Renal cortex interstitium (tissue), 11 donors: ENCODE data around the gene CLASP1. TPM values are rescaled to one million over a fixed set of nuclear protein-coding genes. Genes with fewer than 3 reads are reported as not detected.

Source experiments
- DNase-seq, 11 donors: peaks; one replicate each; pipeline ENCODE4 v3.0.0-alpha.2; 2013; ENCODE audit warnings: low read depth in 9 of 11, low spot score in 4 of 11; ENCODE audit errors: extremely low read depth in 1 of 11
- polyA plus RNA-seq, 3 donors: library from polyadenylated mRNA; unstranded; fragments of 120-200 nt; gene quantifications; one replicate each; pipeline ENCODE4 v1.2.1, GENCODE V29; 2013; ENCODE audit not compliant: insufficient read length in 3 of 3

The CLASP1 gene
- polyA plus RNA-seq, 3 donors = 42.0 to 47.8 (median 47.5) TPM

DNA sequence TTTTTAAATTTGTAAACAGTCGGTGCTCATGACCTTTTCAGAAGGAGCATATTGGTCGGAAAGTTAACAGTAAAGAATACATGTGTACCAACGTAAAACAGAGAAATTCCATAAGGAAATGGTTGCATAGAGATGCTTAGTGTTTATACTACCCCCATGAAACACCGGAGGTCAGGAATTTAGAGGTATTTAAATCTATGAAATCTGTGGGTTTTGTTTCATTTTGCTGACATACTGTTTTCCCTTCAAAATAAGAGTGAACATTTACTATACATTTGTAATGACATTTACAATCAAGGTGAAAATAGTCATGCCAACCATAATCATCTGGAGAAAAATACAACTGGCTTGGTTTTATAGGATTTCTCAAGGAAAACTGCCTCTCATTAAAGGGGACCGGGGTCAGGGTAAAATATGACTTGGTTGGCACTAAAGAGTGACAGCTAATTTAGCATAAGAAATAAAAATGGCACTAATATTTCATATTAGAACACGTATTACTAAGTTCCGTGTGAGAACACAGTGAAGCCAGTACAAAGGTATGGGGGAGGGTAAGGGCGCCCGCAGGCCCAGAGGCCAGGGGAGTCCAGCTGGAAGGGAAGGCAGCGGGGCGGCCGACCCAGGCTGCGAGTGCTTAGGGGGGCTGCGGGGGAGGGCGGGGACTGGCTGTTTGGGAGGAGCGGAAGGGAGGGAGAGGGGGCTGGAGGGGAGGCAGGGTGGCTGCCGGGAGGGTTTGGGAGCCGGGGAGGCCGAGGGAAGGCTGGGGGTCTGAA is 119.6 kb downstream of the CLASP1 start:
- DNase-seq = peak in 10 of 11 donors; percentile 52 to 81 (median 74)

DNA sequence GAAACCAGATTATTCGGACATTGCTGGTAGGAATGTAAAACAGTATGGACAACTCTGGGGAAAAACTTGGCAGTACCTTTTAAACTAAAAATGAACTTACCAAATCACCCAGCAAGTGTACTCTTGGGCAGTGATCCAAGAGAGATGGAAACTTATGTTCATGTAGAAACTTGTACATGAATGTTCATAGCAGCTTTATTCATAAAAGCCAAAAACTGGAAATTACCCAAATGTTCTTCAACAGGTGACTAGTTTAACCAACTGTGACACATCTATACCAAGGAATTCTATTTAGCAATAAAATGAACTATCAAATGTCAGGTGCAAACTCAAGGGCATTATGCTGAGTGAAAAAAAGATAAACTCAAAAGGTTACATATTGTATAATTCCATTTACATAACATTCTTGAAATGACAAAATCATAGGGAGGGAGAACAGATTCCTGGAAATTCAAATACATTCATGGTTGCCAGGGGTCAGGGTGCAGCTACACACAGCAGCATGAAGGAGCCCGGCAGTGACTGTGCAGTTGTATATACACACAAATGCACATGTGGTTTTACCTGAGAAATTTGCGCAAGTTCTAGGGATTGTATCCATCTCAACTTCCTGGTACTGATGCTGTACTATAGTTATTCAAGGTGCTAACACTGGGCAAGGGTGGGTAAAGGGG is 122.1 kb downstream of the CLASP1 start:
- no peak for DNase-seq

DNA sequence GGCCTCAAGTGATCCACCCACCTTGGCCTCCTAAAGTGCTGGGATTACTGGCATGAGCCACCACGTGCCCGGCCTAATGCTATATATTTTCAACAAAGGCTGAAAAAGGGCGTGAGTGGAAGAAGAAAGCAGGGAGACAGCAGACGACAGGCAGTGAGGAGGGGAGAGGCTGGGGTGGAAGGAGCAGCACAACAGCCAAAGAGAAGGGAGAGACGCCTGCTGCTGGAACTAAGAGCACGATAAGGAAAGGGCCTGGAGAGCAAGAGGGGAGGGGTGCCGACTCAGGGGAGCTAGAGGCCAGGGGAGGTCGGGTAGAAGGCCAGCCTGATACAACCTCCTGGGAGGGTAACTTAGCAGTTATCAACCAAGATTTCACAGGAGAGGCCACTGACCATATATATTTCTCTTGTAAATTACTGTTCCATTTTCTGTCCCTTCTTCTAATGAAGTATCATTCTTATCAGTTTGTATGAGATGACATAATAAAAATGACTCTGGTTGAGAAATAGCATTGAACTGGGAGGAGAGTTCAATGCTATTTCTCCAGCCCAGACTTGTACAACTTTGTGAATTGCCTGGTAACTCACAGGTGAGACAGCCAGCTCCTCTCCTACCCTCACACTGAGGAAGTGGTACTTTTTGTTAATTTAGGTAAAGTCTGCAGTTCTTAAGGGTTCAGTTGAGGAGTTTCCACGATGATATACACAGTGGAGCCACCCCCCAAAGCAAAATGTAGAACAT is 124.4 kb downstream of the CLASP1 start:
- no peak for DNase-seq

DNA sequence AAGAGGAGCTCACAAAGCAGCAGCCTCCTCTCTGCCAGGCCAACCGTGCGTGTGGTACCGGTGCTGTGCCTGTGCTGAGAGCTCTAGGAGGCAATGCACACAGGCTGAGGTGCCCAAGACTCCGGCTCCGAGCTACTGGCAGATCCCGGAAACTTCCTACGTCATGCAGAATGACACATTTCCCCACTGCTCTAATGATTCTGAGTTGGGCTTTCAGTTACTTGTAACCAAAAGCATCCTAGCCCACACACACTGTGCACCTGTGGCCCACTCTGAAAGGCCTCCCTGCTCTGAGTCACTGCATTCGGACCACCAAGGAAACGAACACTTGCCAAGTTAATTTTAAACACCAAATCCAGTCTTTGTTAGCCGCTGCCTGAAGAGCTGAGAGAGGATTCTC is 127.9 kb downstream of the CLASP1 start:
- no peak for DNase-seq

DNA sequence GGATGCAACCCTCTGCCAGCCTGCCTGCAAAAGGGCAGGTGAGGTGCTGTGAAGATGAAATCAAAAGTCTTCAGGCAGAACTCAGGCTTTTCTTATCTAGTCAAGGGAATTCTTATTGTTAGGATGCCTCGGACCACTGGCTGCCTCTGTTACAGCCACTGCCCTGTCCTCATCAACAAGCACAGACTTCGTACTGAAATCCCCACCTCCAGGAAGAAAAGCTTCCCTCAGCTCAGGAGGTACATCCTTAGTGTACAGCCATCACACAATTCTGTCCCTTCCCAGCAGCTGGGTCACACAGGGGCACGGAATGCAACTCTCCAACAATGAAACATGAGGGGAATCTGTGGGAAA is 128.6 kb downstream of the CLASP1 start:
- DNase-seq = no peak

DNA sequence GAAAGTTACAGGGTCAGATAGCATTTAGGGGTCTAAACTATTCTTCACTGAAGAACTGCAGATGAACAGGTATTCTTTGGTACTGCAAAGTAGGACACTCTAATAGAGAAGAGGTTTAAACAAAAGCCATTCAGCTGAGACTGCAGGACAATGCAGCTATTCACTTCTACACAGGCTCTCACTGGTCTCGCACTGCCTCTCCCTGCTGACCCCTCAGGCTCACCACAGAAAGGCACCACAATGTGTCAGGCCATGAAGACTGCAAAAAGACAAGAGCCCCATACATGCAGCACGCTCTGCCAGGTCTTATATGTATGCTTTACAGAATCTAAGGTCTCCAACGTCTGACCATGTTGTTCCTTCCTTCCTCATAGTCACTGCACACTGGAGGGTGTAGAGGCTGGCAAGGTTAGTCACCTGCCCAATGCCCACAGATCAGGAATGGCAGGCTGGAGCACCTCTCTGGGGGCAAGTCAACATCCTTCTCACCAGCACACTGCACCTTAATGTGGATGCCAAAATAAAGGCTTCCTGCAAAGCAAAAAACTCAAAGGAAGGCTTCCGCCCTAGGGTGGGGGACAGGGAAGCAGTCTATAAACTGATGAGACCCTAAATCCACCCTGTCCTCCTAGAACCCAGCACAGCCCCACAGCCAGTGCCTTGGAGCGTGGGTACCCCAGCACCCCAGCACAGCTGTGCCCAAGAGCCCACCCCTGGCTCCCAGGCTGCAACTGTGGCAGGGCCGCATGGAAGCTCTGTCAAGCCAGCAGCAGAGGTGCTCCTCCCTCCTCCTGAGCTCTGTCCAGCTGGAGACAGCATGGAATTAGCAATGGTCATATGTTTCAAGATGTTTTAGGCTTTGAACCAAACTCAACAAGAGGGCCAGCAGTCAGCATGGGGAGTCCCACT is 129.3 kb downstream of the CLASP1 start:
- no peak for DNase-seq

DNA sequence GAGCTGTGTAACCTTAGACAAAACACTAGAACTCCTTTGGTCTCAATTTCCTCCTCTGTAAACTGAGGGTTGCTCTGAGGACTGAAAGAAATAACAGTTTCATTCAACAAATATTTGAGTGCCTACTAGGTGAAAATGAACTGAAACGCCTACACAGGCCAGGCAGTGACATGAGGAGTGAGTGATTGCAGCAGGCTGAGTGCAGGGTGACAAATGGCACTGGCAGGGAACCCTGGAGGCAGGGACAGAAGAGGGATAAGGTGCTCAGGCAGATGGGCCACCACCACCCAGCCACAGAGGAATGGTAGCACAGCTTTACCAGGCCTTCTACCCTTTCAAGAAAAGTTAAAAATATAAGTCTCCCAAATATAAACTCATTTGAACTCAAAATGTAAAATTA is 130.1 kb downstream of the CLASP1 start:
- DNase-seq = no peak

DNA sequence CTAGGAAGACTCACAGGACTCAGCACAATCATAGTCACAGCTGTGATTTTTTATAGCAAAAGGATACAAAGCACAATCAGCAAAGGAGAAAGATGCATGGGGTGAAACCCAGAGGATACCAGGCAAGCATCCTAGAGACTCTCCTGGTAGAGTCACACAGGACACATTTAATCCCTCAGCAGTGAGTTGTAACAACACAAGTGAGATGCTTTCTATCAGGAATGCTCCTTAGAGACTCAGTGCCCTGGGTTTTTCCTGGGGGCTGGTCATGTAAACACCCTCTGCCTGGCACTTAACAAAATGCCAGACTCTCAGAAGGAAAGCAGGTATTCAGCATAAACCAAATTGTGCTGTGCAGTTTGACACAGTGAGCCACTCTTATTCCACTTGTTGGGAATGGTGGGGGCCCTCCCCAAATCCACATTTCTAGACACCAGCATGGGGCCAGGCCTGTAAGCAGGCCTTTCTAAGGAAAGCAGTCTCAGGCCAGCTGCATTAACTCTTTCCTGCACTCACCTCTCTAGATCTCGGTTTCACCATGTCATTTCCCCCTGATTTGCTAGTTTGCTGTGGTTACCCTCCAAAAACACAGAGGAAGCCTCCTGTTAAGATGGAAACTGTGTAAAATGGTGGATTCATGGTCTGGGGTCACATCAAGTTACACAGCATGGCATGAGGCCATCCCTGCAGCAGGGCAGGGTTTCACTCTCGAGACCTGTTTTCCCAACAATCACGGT is 135.5 kb downstream of the CLASP1 start:
- no peak for DNase-seq

DNA sequence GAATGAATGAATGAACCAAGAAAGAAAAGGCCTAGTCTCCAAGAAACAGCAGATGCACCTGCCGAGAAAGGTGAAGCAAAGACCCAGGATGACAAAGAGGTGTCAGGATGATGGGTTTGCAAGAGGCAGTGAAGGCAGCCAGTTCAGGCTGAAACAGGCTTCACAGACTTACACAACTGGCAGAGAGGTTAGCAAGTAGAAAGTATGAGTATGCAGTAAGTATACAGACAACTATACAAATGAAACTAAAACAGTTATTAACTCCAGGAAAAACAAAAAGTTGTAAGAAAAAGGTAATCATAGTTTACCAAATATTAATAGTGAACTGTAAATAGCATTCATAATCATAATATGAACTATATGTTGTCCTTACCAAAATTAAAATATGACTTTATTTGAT is 138.4 kb downstream of the CLASP1 start:
- DNase-seq = no peak

DNA sequence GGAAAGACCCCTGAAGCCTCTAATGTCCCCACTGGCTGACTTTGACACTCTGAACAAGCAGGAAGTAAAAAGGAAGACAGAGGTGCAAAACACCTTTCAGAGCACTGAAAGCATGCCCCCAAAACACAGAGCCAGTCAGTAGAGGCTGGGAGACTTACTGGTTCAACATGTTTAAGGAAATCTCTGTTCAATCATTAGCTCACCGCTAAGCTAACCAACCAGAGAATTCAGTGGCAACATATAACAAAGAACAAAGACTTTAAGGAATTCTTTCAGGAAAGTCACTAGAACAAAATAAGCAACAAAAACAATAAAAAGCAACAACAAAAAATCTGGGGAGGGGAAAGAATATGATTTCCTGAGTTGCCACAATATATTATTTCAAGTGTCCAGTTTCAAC is 142.6 kb downstream of the CLASP1 start:
- no peak for DNase-seq

DNA sequence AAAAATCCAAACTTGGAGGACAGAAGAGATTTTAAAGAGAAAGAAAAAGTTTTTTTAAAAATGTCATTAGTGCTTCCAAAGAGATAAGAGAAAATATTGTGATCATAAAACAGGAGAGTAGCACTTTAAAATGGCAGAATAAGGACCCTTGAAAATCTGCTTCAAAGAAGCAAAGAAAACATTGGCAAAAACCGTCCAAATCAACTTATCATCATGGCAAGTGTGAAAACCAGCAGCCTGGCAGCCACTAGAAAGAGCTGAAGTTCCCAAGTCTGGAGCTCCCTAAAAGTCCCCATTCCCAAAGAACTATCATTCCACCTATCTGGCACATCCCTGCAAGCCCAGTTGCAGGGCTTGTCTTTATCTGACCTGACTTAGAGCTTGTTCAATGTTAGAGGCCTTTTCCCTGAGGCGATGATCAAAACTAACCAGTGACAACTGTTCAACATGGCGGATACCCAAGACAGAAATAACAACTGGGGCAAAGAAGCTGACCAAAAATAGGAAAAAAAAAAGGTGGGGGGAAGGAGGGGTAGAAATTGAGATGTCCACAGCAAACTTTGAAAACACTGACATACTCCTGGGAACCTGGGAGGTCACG is 143.2 kb downstream of the CLASP1 start:
- no peak for DNase-seq

DNA sequence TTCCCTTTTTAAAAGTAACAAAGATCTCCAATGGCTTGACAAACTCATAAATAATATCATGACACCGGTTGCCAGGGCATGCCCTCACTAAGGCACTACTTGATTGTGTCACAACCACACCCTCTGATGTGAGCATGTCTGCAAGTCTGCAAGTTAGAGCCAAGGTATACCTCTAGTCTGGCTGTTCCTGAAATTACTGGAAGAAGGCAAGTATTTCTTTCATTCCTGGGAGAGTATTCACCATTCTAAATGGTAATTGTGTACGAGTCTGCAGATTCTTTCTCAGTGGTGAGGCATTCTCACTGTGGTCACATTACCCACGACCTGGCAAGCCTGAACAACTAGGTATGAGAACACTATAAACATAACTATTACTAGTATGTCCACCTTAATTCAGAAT is 144.3 kb downstream of the CLASP1 start:
- DNase-seq = no peak

DNA sequence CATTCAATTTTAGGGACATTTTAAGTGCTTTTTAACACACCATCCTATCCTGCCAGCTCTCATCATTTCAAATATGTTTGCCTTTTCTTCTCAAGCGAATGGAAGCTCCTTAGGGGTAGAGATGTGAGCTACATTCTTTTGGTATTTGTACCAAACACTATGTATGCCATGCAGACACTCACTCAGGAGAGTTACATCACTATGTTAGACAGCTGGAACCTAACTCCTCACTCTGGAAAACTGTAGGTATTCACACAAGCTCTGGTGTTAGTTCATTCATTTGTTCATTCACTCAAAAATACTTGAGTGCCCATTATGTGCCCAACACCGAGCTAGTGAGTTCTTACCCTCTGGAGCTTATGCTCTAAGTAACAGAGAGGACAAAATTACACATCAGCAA is 144.9 kb downstream of the CLASP1 start:
- DNase-seq = no peak

DNA sequence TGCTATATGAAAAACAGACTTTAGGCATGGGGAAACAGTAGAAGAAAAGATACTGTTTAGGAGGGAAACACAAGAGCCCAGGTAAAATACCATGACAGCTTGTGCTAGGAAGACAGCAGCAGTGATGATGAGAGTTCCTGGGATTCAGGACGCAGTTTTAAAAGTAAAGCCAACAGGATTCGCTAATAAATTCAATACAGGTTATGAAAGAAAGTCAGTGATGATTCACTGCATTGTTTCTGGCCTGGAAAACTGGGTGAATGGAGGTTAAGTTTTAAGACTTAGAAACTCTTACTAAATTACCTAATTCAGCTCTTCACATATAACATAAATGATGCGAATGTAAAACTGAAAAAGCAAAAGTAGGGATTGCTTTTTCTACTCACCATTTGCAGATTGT is 146.5 kb downstream of the CLASP1 start:
- DNase-seq = no peak

DNA sequence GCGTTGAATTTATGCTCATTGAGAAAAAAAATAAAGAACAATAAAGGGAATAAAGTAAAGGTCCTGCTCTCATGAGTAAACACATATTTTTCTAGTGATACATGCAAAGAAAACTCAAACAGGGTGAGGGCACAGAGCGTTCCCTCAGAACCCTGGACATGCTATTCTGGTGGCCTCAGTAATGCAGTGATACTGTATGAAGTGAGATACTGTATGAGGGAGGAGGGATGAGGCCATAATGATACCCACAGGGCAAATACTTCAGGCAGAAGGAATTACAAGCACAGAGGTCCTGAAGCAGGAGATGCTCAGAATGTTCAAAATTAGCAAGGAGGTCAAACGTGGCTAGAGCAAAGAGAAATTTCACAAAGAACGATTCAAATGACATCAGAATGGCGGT is 147.0 kb downstream of the CLASP1 start:
- no peak for DNase-seq

DNA sequence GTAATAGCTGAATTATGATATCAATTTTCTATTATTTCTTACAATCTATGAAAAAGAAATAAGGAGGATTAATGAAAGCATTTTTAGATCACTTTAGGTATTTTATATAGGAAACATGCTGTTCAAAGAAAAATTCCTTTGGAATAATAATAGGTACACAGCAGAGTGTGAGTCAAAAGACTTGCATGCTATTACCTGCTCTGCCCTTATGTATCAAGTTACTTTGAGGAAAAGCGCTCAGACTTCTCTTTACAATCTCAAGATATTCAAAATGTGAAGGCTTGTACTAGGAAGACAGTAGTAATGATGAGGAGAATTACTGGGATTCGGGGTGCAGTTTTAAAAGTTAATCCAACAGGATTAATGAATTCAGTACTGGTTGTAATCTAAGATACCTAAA is 147.7 kb downstream of the CLASP1 start:
- DNase-seq = no peak

DNA sequence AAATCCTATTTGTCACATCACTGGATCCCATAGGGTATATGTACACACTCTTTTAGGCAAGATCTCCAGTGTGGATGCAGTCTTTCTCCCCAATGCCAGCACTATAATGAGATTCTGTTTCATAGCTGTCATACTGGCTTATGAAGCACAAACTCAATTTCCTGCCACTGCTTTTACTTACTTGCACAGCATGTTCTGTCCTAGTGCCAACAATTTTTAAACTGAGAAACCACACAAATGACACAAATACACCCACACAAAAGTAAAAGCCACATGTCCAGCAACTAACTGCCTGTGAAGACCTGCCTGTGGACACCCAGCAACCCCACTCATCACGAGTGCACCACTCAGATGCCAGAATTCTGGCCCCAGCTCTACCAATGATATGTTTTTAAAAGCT is 148.2 kb downstream of the CLASP1 start:
- no peak for DNase-seq

DNA sequence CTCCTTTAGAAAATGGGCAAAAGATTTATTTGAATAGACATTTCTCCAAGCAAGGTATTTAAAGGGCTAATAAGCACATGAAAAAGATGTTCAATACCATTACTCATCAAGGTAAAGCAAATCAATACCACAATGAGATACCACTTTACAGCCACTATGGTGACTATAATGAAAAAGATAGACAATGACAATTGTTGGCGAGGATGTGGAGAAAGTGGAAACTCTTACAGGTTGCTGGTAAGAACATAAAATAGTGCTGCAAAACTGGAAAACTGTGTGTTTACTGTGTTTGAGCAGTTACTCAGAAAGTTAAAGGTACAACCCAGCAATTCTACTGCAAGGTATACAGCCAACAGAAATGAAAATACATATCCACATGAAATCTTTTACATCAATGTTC is 150.5 kb downstream of the CLASP1 start:
- no peak for DNase-seq
